GM12875 (cell line): ENCODE measurements around the gene WWOX.

Experiments
- H3K4me3 ChIP-seq: one replicate; pipeline ENCODE4 v1.5.1; 2011; ENCODE audit warnings: low read depth, low read length, control low read depth
- TF ChIP-seq, protein P1 (sequence below): IDR thresholded peaks from 2 replicates; pipeline ENCODE4 v1.5.1; 2011; ENCODE audit warnings: low read depth, mild to moderate bottlenecking, control low read depth, inconsistent platforms, low read length, moderate library complexity, borderline replicate concordance; ENCODE audit not compliant: insufficient read depth

Gene WWOX

GRCh38 chr16:78566397-78567073 lies 467.1 kb downstream of the WWOX start:
- no peak overlapping the region for H3K4me3 ChIP-seq
- TF ChIP-seq, protein P1, sequence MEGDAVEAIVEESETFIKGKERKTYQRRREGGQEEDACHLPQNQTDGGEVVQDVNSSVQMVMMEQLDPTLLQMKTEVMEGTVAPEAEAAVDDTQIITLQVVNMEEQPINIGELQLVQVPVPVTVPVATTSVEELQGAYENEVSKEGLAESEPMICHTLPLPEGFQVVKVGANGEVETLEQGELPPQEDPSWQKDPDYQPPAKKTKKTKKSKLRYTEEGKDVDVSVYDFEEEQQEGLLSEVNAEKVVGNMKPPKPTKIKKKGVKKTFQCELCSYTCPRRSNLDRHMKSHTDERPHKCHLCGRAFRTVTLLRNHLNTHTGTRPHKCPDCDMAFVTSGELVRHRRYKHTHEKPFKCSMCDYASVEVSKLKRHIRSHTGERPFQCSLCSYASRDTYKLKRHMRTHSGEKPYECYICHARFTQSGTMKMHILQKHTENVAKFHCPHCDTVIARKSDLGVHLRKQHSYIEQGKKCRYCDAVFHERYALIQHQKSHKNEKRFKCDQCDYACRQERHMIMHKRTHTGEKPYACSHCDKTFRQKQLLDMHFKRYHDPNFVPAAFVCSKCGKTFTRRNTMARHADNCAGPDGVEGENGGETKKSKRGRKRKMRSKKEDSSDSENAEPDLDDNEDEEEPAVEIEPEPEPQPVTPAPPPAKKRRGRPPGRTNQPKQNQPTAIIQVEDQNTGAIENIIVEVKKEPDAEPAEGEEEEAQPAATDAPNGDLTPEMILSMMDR = no peak

- no peak overlapping the region for H3K4me3 ChIP-seq
- TF ChIP-seq, protein P1 = no peak
Observed at GRCh38 chr16:78570399-78571141, 471.1 kb downstream of the WWOX start.

GRCh38 chr16:78571434-78571833 lies 472.0 kb downstream of the WWOX start:
- H3K4me3 ChIP-seq = no peak overlapping the region
- TF ChIP-seq, protein P1 = no peak

GRCh38 chr16:78571898-78572358 lies 472.5 kb downstream of the WWOX start:
- TF ChIP-seq, protein P1 = no peak
- H3K4me3 ChIP-seq = no peak overlapping the region

GRCh38 chr16:78574571-78574970 lies 475.1 kb downstream of the WWOX start:
- TF ChIP-seq, protein P1 = no peak
- H3K4me3 ChIP-seq = no peak overlapping the region

DNA sequence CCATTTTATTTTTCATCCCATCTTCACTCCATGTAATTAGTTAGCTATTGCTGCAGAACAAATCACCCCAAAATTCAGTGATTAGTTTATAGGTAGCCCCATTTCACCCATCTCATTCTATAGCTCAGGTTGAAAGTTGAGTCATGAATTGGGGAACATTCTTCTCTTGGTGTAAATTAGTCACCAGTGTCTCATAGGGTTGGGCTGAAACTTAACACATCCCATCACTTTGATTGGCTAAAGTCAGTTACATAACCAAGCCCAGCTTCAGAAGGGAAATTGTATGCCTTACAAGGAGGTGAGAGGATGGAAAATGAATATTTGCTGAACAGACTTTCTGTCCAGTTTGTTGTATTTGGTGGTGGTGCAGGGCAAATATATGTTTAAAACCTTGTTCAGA lies 477.5 kb downstream of the WWOX start:
- TF ChIP-seq, protein P1 = no peak
- no peak overlapping the region for H3K4me3 ChIP-seq

DNA sequence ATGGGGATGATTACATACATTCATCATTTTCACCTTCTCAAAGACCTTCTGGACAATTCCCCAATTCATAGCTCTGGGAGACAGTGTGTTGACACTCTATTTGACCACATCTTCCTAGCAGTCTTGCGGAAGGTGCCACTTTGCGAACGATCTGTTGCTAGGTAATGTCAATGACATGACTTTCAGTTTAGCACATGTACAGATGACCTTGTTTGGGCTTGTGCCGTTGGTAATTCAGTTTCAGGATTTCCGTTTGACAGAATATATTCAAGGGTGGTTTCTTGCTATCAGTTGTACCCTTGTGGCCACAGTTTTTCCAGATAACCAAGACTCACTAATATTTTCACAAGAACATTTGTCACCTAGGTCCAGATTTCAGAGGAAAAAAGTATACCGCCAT lies 478.2 kb downstream of the WWOX start:
- TF ChIP-seq, protein P1 = no peak
- no peak overlapping the region for H3K4me3 ChIP-seq
